GF-D8 (cell line): Measurements from ENCODE around the gene TPM1.

ENCODE experiments used
- DNase-seq: peaks from one replicate; lab custom pipeline; 2025; lab: John Stamatoyannopoulos, UW

Gene TPM1

DNA sequence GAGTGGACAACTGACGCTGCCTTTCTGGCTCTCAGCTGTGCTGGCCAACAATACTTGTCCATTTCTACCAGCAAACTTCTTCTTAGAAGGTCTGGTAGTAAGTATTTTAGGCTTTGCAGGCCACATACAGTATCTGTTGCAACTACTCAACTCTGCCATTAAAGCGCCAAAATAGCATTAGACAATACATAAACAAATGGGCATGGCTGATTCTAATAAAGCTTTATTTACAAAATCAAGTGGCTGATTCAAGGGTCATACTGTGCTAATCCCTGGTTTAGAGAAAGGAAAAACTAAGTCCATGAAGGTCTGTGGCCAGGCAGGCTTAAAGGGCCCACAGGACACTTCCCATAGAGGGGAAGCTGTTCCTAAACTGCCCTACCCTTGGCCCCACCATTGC, 26.3 kb upstream of the TPM1 start:
- DNase-seq: no peak

DNA sequence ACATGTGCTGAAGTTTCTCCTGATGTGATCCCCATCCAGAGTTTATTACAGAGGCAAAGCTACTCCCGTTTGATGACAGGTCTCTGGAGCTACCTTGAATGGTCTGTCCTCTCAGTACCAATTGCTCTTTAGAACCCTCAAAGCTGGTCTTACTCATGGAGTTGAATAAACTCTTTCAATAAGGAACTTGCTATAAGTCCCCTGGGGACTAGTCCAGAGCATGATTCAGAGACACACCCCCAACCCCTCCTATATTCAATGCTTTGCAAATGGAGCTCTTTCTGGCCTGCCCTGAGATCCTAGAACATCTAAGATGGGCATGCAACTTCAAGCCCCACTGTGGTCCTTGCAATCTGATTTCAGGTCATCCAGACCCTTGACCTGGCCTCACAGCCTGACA, 23.9 kb upstream of the TPM1 start:
- DNase-seq: no peak

DNA sequence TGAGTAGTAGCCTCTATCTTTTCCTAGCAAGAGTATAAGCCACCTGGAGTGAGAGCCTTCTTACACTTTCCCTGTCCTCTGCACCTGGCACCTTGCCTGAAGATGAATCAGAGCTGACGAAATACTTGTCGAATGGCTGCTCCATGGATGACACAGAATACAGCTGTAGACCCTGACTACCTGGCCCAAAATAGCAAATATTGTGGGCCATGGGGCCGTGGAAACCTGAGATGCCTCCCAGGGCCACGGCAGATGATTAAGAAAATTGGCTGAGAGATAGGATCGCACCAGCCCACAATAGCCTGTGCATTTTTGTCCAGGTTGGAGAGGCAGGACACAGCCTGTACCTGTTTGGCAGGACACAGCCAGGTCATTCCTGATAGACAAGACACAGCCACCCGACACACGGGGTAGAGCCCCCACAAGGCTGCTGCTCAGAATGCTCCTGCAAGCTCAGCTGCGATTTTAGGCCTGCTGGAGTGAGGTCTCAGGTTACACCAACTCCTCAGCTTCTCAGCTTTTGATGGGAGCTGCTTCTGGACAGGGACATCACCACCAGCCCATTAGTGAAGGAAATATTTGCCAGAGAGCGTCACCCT, 22.9 kb upstream of the TPM1 start:
- no peak for DNase-seq

DNA sequence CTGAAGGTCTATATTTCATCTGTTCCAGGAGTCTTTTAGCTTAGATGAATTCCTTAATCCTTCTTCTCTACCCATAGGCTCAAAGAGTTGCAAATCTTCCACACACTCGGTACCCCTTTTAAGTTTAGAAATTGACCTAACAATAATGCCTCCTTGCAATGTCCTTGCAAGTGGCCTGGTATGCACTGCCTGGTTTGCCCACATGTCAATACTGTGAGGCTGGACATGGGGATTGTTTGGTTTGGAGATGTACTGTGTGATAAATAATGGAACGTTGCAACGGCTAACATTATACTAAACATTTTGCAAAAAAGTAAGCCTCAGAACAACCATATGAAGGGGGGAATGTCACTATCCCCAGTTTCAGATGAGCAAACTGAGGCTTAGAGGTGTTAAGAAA, 22.4 kb upstream of the TPM1 start:
- no peak for DNase-seq

DNA sequence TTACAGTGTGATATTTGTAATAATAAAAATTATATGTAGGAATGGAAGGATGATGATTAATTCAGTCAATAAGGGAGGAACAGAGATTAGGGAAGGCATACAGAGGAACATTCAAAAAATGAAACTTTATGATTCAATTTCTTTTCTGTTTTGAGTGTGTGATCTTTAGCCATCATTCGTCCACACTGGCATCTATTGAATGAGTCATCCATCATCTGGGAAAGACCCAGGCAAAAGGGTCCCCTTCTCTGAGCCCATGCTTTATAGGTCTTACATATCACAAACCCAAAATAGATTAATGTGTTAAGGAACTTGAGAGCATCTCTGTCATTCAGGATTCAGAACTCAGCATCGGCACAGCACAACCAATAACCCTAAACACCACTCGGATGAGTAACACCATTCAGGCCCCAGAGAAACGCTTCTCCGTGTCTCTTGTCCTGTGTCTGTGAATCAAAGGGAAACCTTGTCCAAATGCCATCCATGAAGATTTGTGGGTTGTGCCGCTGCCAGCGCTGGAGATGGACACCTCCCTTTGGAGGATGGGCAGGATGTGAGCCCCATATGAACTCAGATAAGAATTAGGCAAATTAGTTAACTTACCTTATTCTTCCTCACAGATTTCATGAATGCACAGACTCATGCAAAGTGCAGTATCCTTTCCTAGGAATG, 21.7 kb upstream of the TPM1 start:
- no peak for DNase-seq

DNA sequence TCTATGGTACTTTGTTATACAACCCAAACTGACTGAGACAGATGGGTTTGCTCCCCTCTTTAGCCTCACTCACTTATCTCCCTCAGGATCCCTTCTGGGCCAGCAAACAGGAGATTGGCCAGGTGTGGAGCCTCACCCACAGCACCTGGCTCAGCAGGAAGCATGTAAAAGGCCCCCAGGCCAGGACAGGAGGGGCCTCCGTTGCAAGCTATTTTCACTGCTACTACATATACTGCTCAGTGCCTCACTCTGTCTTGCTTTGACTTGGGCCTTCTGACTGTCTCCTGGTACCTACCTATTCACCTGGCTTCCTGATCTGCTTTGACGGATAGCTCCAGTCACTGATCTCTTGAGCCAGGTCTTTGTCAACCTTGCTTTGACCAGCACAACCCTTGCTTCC, 20.4 kb upstream of the TPM1 start:
- DNase-seq: no peak

DNA sequence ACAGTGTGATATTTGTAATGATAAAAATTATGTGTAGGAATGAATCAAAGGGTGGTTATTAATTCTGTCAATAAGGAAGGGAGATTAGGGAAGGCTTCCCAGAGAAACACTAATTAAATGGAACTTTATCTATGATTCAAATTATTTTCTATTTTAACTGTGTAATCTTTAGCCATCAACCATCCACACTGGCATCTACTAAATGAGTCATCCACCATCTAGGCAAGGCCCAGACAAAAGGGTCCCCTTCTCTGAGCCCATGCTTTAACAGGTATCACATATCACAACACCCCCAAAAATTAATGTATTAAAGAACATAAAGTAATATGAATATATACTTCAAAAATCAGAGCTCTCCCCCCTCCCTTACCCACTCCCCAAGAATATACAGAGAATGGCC, 19.9 kb upstream of the TPM1 start:
- no peak for DNase-seq

DNA sequence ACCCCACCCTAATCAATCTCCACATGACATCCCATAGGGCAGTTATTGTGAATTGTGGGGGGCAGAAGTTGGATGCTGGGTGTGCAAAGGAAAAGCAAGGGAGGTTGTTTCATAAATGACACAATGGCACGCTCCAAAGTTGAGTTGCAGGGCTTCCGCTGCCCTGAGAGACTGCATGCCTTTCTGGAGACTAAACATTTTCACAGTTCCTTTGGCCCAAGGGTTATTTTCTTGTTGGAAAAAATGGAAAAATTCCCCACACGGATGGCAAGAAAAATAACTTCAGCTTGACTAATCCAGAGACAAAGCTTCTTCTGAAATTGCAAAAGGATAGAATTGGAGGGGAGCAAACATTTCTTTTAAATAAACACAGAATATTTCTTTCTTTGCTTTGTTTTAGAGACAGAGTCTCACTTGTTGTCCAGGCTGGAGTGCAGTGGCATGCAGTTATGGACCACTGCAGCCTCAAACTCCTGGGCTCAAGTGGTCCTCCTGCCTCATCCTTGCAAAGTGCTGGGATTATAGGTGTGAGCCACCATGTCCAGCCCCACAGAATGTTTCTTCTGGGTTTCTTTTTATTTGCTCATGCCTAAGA, 19.1 kb upstream of the TPM1 start:
- DNase-seq: no peak

DNA sequence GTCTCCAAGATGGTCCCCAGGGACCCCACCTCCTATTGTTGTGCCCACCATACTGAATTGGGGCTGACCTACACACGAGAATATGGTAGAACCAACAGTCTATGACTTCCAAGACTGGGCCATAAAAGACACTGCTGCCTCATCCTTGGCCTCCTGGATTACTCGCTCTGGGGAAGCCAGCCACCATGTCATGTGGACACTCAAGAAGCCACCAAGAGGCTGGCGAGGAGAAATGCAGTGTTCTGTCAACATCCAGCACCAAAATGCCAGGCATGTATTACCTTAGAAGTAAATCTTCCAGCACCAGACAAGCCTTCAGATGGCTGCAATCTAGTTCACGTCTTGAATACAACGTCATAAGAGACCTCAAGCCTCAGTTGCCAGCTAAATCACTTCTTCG, 17.1 kb upstream of the TPM1 start:
- no peak for DNase-seq

DNA sequence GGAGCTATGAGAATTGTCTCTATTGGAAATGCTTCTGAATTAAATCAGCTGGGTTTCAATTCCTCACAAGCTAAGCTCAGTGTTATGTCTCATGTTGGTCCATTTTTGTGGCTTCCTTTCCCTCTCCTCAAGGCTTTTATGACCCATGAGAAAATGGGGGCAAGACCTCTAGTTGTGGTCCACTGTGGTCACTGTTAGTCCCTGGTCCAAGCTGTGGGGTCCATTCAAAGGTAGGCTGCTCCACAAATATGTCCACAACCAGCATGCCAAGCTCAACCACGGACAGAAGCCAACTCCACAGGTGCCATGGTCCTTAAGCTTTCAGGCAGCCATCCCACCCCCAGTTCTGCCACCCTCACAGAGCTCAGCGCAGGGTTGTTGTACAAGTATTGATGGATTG, 14.9 kb upstream of the TPM1 start:
- DNase-seq: no peak

DNA sequence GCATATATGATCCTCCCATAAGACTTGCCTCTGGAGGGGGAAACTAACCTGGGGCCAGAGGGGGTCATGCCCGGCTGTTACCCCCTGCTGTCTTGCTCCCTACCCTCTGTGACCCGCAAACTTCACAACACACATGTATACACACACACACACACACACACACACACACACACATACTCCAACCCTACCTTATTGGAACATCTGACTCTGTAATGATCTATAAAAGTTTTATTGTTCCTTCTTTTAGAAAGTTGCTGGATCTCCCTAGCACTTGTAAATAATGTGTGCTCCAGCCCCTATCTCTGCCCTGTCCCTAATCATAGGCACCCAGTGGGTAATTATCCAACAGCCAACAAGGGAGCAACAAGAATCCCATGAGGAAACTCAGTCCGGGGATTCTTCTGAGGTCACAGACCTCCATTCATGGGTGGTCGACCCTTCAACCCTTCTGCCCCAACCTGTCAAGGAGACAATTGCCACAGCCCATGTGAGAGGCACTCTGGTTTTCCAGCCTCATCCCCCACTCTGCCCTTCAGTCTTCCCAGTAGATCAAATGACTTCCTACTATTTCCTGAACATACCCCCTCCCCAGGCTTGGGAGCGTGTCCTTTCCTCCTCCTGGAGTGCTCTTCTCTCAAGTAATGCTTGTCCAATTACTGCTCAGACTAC, 14.0 kb upstream of the TPM1 start:
- DNase-seq: no peak

DNA sequence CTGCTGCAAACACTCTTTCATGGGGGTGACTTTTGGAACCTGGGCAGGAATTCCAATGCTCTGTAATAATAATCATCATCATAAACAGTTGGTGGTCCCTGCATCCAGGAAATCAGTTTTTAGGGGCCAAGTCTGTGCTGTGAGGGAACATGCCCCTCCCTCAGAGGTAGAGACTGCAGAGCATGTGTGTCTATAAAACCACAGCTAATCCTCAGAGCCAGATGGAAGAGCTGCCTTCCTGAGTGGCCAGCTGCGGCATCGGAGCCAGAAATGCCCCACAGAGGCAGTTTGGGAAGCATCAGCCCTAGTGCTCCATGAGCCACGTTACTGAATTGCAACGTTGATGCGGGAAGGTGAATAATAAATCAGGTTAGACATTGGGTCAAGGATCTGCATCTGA, 12.9 kb upstream of the TPM1 start:
- DNase-seq: no peak

DNA sequence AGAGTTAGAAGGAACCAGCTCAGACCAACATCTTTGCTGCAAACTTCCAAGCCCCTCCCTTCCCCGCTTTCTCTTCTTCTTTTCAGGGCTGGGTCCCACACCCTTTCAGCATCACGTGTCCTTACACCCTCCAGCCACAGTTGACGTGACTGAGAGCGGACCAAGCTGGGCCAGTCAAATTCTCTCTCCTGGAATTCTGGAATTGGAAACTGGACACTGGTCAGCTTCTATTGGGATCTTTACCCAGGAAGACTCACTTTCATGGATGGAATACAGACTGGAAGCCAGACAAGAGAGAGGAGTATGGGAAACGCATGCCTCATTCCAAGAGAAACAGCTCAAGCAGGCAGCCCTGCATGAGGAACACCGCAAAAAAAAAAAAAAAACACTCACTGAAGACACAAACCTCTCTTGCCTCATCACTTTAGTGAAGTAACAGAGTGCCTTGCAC, 12.4 kb upstream of the TPM1 start:
- no peak for DNase-seq

DNA sequence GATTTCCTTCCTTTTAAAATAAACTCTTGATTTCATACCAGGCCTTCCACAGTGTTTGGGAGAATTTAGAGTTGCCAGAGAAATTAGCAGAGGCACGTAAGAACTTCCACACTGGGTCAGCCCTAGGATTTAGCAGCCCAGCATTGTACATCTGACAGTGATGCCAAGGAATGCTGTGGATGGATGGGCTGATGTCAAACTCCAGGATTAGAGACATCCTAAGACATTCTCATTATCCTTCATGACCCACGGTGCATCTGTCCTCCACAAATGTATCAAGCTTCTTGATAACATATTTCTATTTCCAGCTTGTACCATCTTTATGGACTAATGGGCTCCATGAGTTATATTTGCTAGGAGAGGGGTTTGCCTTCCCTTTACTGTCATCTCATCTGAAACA, 8.0 kb upstream of the TPM1 start:
- no peak for DNase-seq

DNA sequence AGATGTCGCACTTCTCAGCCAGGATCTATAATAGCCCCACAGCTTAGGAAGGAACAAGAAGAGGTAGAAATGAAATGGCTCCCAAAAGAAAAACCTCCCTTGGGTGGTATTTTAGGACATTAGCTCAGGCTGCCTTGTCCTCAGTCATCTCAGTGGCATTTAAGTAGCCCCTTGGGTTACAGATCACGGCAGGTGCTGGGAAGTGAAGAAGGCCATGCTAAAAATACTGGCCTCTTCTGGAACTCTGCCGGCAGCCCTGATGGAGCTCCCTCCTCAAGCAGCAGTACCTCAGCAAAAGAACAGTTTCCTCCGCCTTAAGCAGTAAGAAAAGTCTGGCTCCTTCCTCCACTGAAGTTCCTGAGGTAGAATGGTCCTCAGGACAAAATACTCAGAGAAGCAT, 7.3 kb upstream of the TPM1 start:
- DNase-seq: no peak

DNA sequence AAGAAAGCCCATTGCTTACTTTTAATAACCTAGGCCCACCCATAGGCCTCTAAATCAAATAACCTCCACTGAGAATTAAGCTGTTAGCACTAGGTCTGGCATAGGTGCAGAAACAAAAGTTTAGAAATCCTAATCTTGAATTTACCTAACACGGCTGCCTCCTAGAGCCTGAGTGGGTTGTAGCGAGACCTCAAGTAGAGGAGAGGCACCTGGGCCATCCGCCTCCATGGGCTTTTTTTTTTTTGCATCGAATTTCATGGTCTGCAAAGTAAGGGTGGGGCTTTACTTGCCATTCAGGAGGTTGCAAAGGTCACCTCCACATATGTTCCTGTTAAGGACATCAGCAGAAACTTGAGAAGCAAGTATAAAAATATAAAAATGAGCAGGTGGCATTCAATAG, 6.6 kb upstream of the TPM1 start:
- DNase-seq: no peak

DNA sequence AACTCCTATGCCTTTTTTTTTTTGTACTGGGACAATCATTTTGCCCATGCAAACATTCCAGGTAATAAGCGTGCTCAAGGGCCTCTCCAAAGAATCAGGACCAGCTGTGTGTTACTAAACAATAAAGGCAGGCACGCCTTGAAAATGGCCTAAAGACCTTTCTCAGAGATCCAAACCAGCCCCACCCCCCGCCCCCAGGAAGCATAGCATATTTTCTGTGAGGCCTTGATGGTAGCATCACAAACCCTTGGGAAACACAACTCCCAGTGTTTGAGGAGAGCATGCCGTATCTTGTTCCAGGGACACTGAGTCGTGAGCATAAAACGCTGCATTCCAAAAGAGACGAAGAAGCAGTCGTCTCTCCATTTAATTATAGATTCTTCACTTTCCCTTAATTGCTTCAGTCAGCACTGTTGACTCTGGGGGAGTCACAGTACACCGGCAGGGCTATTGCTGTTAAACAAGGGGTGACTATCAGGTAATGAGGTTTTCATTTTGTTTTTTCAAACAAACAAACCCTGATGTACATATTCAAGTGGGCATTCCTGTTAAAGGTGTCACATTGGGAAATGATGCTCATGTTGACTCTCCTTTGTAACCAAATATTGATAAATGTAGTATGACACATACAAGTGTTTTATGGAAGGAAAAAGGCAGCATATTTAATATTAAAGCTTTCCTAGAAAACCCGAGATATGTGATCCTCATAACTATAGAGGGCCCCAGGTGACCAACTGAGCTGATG, 4.4 kb upstream of the TPM1 start:
- DNase-seq: no peak

DNA sequence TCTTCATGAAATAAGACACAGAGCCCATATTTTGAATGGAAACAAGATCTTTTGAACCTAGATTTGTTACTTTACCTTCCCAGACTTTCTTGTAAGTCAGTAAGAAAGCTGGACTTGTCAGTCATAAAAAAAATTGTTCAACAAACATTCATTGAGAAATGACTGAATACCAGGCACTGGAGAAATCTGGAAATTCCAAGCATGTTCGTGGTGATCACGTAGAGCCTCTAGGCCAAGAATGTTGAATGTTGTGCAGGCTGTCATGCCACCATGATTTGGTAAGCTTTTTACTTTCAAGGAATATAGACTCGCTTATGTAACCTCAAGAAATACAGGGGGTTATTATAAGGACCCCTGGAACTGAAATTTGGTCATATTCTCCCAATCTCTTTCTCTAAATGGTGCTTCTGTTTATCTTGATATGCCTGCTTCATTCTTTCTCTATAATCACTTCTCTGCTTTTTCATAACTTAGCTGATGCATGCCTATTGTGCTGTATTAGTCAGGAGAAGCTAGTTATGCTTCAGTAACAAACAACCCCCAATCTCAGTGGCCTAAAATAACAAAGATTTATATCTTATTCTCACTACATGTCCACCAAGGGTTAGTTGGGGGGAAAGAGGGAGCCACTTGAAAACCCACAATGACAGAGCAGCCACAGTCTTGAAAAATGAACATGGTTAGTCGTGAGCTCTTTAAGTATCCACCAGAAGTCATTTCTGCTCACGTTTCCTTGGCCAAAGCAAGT, 3.4 kb upstream of the TPM1 start:
- no peak for DNase-seq

DNA sequence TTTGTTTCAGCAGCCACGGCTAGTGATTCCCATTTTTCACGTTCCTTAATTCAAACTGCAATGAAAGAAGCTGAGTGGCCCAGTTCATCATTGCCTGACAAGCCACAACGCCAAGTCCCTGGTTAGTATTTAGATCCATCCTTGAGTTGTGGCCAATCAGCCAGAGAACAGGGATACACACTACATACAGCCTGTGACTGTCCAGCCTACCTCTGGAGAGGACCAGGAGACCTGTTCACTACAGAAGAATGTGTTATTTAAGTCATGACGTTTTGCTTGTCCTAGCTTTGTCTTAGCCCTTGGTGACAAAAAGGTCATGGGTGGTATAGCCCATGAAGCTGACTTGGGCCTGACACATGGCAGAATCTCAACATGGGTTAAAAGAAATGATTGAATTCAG, 2.7 kb upstream of the TPM1 start:
- DNase-seq: no peak

DNA sequence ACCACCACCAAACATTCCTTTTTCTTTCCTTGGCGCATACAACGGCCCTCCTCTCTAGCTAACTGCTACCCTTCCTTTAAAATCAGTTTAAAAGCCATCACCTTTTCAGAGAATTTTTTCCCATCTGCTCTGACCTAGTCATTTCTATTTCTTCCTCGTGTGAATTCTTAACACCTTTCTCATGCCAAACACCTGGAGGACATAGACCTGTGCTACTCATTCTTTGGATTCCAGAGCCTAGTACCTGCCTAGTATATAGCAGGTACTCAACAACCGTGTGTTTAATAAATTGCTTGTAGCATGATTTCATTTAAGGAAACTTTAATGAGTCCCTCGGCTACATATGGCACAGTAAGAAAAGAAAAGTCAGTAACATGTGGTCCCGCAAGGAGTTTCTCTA, 2.0 kb upstream of the TPM1 start:
- DNase-seq: no peak

DNA sequence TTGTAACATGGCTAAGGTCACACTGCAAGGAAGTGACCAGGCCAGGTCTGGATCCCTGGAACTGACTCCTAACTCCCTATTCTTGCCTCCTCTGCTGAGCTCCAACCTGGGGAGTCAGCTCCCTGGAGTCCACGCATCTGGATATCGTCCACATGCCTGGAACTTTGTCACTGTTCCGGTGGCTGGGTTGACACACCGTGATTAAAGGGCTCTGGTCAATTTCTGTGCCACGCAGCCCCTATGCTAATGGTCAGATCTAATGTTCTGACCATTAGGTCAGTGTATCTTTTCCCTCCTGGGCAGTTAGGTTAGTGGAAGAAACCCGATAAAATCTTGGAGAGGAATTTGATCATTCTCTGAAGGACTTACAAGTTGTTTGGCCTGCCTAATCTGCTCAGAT, 1.6 kb upstream of the TPM1 start:
- DNase-seq: no peak

DNA sequence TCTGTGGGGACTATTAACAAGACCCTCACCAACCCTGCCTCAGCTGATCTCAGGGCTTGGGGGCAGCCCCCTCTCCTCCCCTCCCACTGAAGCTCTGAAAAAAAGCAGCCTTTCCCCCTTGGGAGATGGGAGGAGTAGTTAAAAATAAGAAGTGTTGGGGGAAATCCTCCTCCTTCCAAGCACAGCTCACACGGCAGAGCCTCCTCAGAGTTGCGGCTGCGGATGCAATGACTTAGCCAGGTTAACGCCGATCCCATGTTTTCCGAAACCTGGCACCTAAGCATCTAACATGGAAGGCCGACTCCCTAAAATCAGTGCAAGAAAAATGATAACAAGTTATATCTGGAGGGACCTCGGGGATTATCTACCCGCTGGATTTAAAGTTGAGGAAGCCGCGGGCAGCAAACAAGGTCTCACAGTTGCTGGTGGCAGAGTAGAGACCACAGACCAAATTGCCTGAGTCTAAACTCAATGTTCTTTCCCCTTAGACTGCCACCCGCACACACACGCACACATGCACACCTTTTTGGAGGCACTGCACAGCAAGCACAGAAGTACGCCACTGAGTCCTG, 1.1 kb upstream of the TPM1 start:
- no peak for DNase-seq
